ENCODE data around the gene TMEM244.

- TF ChIP-seq CTCF (conservative IDR thresholded peaks at IDR 0.05; ENCODE audit: low read depth, low read length) (no peak), EZH2 (IDR thresholded peaks at IDR 0.05; ENCODE audit: low read length, unreplicated experiment) (no peak)
These were observed 19.0 kb downstream of the TMEM244 start for GRCh38 chr6:129842137-129842536.
